Astrocyte of the spinal cord (primary cell): ENCODE results near the gene RPS15.

Source experiments
- DNase-seq: peaks from one replicate; pipeline ENCODE4 v3.0.0; 2011; ENCODE audit warnings: low read depth, low spot score
- H3K4me3 ChIP-seq: 2 replicates; pipeline ENCODE4 v1.5.1; 2011; ENCODE audit warnings: low read depth, mild to moderate bottlenecking, low read length, moderate library complexity
- CTCF ChIP-seq: IDR thresholded peaks from 2 replicates; pipeline ENCODE4 v1.5.1; 2012; ENCODE audit warnings: low read depth, mild to moderate bottlenecking, low read length, inconsistent platforms
- in situ Hi-C: cut with HindIII; loops from 2 replicates; pipeline ENCODE4 v1.10.0; 2017; ENCODE audit warnings: low sequenced_read_pairs

Gene RPS15

GRCh38 chr19:1481893-1482360 lies 43.7 kb downstream of the RPS15 start:
- in situ Hi-C loops, result no loop called here
- no peak for TF ChIP-seq CTCF
- H3K4me3 ChIP-seq, result no peak overlapping the region
- DNase-seq, result no peak

- DNase-seq, result no peak
- TF ChIP-seq CTCF, result no peak
- in situ Hi-C loops, result no loop called here
- H3K4me3 ChIP-seq, result no peak overlapping the region
Observed at GRCh38 chr19:1482361-1483130, 44.4 kb downstream of the RPS15 start.

DNA sequence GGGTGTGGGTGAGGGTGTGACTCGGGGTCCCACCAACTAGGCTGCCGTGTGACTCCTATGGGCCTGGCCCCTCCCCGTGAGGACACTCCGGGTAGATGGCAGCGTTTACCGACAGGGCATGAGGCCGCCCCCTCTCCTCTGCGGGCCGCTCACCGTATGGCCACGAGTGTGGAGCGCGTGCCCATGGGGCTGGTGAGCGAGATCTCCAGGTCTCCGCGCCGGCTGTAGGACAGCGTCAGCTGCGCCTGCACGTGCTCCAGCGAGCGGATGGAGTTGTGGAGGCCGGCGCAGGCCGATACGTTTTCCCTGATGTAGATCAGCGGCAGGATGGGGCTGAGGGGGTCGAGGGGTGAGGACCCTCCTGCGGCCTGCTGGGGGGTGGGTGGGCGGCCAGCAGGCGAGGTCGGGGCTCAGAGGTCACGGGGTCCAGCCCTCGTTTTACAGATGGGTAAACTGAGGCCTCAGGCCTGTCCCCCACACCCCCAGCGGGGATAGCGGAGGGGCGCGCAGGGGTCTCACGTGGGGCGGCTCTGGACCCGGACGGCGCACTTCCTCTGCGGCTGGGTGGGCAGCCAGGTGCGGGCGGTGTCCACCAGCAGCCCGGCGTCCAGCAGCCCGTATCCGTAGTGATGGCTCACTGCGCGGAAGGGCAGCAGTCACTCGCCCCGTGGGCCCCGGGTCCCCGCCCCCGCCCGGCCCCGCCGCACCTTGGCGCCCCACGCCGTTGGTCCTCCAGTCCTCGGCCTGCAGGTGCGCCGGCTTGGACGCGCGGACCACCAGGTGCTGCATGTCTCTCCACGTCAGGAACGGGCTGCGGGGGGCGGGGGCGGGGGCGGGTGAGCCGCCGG lies 45.2 kb downstream of the RPS15 start:
- H3K4me3 ChIP-seq, result no peak overlapping the region
- TF ChIP-seq CTCF, result no peak
- DNase-seq, result no peak
- in situ Hi-C loops, result no loop called here

DNA sequence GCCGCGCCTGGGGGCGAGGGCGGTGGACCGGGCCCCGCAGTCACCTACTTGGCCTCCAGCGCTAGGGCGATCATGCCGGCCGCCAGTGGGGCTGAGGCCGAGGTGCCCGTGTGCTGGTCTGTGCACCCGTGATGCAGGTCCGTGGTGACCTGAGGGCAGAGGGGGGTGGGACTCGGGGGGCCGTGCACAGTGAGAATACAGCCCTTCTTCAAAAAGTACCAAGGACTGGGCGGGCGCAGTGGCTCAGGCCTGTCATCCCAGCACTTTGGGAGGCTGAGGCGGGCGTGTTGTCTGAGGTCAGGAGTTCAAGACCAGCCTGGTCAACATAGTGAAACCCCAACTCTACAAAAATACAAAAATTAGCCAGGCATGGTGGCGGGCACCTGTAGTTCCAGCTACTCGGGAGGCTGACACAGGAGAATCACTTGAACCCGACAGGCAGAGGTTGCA lies 45.8 kb downstream of the RPS15 start:
- in situ Hi-C loops, result no loop called here
- no peak for TF ChIP-seq CTCF
- no peak overlapping the region for H3K4me3 ChIP-seq
- DNase-seq, result no peak

GRCh38 chr19:1486720-1487575 lies 48.8 kb downstream of the RPS15 start:
- H3K4me3 ChIP-seq, result no peak overlapping the region
- DNase-seq, result no peak
- in situ Hi-C loops, result no loop called here
- no peak for TF ChIP-seq CTCF
